ENCODE results near the gene NRSN2.

Gene NRSN2, protein sequence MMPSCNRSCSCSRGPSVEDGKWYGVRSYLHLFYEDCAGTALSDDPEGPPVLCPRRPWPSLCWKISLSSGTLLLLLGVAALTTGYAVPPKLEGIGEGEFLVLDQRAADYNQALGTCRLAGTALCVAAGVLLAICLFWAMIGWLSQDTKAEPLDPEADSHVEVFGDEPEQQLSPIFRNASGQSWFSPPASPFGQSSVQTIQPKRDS

DNA sequence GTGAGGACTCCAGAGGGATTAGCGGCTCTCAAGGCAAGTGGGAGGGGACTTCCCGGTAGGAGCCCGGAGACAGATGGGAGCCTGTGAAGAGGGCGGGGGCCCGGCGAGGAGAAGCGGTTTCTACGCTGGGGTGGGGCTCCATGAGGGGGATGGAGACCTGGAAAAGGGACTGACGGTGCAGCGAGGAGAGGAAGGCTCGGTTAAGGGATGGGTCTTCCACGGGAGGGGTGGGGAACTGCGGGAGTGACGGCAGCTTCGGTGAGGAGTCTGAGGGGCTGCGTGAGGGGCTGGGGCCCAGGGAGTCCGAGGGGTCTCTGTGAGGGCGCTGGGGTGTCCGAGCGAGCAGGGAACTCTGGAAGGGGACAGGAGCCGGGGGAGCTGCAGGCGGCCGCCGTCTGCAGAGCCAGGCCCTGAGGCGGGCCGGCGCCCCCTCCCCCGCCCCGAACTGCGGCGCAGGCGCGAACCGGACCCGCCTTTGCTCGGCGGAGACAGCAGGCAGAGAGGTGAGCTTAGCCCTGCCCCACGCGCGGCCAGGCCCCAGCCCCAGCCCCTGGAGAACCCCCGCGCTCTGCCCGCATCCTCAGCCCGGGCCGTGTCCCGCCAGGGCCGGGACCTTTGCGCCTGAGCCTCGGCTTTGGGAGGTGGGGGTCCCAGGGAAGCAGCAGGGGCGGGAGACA, at the start of gene NRSN2:
NRSN2 (plus strand) TSS at position 472 of the 677 bp plus-strand sequence. CDS start 2,533 bp downstream, outside the sequence.
- DNase-seq (ENCODE audit: low read depth): peak; percentile 73

DNA sequence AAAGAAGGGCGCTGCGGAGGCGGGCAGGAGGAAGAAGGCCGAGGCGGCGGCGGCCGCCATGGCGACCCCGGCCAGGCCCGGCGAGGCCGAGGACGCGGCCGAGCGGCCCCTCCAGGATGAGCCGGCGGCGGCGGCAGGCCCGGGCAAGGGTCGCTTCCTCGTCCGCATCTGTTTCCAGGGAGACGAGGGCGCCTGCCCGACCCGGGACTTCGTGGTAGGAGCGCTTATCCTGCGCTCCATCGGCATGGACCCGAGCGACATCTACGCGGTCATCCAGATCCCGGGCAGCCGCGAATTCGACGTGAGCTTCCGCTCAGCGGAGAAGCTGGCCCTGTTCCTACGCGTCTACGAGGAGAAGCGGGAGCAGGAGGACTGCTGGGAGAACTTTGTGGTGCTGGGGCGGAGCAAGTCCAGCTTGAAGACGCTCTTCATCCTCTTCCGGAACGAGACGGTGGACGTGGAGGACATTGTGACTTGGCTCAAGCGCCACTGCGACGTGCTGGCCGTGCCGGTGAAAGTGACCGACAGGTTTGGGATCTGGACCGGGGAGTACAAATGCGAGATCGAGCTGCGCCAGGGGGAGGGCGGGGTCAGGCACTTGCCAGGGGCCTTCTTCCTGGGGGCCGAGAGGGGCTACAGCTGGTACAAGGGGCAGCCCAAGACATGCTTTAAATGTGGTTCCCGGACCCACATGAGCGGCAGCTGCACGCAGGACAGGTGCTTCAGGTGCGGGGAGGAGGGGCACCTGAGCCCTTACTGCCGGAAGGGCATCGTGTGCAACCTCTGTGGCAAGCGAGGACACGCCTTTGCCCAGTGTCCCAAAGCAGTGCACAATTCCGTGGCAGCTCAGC, 48.8 kb upstream of the NRSN2 start:
- DNase-seq (ENCODE audit: low read depth): peak; percentile 84

DNA sequence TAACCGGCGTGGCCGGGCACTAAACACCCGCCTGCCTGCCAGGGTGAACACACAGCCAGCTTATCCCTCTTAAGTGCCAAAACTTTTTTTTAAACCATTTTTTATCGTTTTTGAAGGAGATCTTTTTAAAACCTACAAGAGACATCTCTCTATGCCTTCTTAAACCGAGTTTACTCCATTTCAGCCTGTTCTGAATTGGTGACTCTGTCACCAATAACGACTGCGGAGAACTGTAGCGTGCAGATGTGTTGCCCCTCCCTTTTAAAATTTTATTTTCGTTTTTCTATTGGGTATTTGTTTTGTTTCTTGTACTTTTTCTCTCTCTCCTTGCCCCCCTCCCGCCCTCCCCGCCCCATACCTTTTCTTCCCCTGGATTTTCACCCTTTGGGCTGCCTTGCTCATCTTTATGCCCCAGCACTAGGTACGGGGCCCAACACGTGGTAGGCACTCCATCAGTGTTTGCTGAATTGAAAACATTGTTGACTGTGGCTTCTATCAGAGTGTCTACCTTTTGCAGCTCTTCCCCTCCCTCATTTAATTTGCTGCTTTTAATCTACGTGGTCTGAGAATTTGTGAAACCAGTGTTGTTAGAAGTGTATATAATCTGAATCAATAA, 48.0 kb upstream of the NRSN2 start:
- no peak for DNase-seq (ENCODE audit: low read depth)

DNA sequence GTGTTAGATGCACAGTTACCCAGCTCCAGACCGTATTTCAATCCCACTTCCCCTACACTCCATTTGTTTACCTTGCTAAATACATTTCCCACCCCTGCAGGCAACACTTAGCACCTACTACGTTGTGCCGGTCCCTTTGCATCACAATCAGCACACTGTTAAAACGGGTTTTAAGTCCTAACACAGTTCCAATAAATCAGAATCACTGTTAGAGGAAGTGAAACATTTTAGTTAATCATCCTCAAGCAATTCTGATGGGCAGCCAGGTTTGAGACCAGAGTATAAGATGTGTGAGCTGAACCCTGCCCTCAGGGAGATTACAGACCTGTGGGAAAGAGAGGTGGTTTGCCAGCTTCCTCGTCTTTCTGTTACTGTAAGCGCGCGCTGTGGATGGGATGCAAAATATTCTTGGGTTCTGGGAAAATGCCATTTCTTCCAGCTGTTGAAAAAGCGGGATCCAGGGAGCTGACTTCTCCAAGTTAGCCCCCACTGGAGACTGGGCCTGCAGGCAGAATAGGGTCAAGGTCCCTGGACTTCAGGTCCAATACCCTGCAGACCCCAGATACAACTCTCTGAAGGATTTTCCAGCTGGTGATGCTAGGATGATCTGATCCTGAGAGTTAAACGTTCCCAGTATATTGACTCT, 46.4 kb upstream of the NRSN2 start:
- DNase-seq (ENCODE audit: low read depth): no peak

DNA sequence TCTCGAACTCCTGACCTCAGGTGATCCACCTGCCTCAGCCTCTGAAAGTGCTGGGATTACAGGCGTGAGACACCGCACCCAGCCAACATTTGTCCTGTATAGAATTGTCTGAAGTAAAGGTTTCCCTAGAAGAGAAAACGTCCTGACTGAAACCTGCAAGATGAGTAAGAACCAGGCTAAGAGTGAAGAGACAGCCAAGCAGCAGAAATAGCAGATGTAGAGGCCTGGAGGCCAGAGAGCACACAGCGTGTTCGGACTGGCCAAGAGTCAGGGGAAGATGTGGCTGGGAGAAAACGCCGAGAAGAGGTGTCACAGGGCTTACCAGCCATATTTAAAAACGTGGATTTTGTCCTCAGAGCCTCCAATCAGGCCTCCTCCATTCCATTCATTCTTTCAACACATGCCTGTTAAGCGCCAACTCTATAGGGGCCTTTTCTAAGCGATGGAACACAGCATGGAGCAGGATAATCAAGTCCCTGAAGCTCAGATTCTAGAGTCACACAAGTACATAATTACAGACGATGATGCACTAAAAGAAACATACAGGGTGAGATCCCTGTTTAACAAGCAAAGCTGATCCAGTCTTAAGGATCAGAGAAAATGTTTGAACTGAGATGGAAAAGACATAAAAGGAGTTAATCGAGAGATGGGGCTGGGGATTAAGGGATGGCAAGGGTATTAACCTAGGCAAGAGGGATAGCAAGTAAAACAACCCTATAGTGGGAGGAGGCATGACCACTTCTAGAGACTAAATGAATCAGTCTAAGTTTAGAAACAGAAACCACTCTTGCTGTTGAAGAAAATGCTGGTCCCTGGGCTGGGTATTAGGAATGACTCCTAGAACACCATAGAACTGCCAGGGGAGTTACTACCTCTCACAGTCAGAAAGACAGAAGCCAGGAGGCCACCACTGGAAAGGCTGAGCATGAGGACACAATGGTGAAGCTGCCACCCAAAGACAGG, 44.7 kb upstream of the NRSN2 start:
- no peak for DNase-seq (ENCODE audit: low read depth)

DNA sequence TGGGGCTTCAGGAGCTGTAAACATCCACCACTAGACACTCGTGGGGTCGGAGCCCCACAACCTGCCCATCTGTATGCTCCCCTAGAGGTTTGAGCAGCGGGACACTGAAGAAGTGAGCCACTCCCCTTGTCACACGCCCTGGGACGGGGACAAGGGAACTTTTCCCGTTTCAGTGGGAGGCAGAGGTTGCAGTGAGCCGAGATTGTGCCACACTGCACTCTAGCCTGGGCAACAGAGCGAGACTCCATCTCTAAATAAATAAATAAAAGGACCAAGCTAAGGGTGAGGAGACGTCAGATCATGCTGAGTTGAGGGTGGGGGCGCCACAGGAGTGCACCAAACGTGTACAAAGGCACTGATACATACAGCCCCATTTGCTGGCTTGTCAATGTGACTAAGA, 41.2 kb upstream of the NRSN2 start:
- no peak for DNase-seq (ENCODE audit: low read depth)

DNA sequence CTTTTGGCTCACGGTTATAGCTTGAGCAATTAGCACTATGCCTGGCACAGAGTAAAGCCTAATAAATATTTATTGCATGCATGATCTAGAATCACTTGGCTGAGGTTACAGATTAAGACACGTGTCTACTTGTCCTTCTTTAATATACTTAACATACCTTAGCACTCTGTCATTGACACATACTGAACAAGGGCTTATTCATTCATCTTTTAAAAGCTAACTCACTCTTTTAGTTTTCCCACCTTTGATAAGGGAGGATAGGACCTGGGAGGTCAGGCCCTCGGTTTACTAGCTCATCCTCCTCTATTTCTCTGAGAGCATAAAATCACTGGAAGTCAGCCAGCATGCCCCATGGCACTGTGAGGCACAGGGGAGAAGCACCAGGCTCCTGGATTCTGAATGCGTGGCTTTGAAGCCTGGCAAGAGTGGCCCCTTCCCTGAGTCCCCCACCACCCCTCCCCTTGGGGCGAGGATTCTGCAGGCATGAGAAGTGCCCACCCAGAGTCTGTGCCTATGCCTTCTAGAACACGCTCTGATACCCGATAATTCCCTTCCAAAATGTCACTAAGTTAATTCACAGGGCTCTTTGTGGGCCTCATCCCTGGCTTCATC, 38.4 kb upstream of the NRSN2 start:
- no peak for DNase-seq (ENCODE audit: low read depth)

DNA sequence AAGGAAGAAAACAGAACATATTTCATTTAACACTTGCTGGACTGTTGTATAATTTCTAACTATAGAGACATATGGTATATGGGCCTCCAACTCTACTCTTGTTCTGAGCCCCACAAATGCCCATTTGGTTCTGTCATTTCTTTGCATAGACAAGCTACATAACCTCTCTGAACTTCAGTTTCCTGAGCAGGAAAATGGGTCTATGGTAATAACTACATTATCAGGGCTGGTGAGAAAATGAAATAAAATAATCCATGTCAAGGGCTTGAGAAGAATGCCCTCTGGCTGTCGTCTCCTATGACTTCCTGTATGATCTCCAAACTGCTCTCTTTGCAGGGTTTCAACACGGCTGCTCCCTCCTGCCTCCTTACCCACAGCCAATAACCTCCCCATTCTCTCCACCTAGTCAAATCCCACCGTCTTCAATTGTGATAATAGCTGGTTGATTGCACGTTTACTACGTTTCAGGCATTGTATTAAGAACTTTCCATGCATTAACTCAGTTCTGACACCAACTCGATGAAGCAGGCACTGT, 37.5 kb upstream of the NRSN2 start:
- no peak for DNase-seq (ENCODE audit: low read depth)

DNA sequence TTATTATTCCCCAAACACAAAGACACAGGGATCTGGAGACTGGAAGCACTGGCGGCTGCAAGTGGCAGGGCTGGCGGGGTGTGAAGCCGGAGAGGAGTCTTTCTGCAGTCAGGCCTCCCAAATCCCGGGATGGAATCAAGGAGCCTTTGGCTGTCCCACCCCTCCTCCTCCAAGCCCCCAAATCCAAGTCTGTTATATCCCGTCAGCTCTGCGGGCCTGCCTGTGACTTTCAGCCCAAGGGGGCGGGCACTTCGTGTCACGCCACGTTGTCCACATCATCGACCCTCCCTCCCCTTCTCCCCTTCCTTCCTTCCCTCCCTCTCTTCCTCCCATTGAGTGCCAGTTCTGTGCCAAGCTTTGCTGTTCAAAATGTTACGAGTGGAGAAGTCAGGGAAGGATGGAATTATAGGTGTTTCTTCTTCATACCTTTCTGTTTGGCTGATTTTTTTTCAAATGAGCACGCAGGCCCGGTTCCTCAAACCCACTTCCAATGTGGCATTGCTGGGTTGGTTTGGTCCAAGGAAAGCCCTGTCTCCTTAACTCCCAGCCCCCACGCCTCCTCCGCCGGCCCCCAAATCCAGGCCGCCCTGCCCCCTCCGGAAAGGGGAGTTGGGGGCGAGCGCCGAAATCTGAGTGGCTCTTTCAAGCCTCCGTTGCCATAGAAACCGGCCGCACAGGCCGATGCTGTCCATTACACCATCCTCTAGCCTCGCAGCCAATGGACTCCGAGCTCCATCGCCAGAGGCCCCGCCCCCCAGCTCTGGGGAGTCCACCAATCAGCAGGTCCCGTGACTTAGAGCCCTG, 36.9 kb upstream of the NRSN2 start:
- peak; percentile 99 for DNase-seq (ENCODE audit: low read depth)

DNA sequence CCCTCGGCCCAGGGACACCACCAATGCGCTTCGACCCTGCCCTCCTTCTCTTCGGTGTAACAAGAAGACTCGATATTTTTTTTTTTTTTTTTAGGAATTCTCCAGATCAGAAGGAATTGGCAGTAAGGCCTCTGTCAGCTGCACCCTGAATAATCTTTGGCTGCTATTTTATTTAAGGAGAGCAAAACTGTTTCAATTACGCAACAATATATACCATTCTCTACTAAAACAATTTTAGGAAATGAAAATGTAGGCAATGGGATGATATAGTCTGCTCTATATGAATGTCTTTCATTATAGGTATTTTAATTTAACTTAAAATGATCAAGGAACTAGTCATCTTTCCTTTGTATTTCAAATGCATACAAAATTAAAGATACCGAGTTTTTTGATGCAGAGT, 36.3 kb upstream of the NRSN2 start:
- no peak for DNase-seq (ENCODE audit: low read depth)

DNA sequence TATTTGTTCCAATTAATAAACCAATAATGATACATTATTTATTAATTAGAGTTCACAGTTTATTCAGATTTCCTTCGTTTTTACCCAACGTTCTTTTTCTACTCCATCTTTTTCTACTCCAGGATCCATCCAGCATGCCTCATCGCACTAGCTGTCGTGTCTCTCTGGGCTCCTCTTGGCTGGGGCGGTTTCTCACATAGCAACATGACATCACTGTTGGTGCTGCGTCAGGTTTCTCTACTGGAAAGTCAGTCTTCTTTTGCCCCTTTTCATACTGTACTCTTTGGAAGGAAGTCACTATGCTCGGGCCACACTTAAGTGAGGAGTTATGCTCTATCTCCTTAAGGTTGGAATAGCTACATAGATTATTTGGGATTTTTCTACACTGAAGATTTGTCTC, 35.3 kb upstream of the NRSN2 start:
- DNase-seq (ENCODE audit: low read depth): no peak

DNA sequence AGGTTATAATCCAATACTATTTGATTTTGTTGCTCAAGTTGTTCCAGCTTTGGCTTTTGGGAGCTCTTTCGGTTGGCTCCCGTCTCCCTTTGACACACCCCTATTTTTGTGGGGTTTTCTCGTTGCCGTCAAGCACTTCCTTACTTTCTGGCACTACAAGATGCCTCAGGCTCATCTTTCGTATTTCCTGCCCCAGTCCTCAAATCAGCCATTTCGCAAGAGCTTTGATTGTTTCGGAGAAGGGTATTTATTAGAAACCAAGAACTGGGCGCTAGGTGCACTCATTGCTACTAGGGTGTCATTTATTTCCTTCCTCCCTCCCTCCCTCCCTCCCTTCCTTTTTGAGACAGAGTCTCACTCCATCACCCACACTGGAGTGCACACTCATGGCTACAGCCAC, 34.8 kb upstream of the NRSN2 start:
- DNase-seq (ENCODE audit: low read depth): no peak

DNA sequence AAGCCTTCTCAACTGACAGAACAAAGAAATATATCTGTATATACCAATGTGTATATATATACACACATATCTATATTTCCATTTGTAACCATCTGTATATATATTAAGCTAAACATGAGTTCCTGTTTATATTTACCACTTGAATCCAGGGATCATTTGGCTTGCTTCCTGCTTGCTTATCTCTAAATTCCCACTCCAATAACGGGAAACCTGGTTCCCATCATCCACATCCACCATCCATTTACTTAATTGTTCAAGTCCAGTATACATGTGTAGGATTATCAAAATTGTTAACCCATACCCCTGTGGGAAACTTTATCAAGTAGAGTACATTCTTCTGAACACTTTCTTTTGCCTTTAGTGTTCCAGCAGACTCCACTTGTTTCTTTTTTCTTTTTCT, 34.0 kb upstream of the NRSN2 start:
- DNase-seq (ENCODE audit: low read depth): no peak

DNA sequence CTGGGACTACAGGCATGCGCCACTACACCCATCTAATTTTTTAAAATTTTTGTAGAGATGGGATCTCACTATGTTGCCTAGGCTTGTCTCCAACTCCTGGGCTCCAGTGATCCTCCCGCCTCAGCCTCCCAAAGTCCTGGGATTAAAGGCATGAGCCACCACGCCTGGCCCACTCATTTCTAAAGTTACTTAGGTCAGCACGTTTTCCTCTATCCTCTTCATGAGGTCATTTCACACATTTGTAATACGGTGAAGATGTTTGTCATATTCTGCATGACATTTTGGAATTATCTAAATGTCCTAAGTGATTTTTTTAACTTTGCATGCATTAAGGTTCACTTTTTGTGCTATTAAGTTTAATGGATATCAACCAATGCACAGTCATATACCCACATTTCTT, 33.5 kb upstream of the NRSN2 start:
- no peak for DNase-seq (ENCODE audit: low read depth)

DNA sequence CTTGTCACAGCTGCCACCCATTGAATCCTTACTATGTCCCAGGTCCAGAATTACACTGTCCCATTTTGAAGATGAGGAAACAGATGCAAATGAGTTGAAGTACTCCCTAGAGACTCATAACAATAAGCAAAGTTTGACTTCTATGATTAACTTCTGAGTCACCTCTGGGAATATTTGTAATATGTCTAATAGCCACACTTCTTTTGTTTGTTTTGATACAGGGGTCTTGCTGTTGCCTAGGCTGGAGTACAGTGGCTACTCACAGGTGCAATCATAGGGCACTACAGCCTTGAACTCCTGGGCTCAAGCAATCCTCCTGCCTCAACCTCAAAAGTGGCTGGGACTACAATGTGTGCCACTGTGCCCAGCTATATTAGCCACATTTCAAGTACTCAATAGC, 33.0 kb upstream of the NRSN2 start:
- peak; percentile 76 for DNase-seq (ENCODE audit: low read depth)

DNA sequence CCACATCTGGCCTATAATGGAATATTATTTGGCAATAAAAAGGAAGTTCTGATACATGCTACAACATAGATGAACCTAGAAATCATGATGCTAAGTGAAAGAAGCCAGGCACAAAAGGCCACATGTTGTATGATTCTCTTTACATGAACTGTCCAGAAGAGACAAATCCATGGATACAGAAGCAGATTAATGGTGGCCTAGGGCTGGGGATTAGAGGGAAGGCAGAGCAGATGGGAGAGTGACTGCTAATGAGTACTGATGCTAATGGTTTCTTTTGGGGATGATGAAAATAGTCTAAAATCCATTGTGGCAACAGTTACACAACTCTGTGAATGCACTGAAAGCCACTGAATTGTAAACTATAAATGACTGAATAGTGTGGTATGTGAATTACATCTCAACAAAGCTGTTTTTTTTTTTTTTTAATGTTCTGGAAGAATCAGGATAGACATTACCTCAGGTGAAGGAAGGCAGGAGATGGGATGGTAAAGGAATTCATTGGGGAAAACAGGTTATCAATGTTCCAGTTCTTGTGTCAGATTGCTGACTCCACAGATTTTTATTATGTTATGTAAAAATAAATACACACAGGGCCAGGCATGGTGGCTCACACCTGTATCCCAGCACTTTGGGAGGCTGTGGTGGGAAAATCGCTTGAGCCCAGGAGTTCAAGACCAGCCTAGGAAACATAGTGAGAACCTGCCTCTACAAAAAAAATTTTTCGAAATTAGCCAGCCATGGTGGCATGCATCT, 30.4 kb upstream of the NRSN2 start:
- peak; percentile 67 for DNase-seq (ENCODE audit: low read depth)

DNA sequence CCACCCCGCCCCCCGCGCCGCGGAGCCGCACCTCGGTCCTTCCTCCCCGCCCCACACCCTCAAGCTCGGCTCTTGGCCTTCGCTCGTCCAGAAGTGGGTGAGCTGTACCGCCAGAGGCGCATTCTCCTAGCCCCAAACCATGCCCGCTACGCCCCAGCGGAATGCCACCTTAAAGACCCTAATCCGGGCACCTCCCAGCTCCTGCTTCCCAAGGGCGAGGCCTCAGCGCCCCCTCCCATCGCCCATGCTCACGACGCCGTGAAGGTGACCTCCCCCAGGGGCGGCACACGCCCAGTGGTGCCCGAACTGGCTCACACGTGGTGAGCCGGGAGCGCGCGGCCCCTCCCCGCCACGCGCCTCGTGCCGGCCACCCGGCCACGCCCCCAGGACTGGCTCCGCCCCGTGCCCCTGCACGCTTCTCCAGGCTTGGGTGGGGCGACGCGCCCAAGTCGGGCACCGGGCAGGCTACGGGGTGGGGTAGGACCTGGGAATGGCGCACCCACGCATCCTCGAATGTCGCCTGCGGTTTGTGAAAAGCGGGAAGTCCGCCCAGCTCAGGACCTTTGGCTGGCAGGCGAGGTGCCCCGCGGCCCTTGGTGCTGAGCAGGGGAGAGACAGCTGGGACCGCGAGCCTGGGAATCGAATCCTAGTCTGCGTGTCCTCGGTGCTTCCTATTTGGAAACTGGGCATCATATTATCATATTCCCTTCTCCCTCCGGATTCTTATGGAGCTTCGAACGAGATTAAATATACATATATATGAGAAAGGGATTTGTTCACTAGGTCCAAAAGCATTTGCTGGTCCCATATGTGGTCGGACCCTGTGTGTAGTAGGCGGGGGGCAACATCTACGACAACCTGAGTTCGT, 22.5 kb upstream of the NRSN2 start:
- peak; percentile 77 for DNase-seq (ENCODE audit: low read depth)
